H1 (cell line): Measurements from ENCODE around the gene SCYL3. TPM values are rescaled to one million over a fixed set of nuclear protein-coding genes. Genes with fewer than 3 reads are reported as not detected.

Experiments
- CTCF ChIA-PET: fragments of 300-600 bp; sonication (Branson Sonifier 250); formaldehyde crosslinking; loops from one replicate; lab custom pipeline; 2021; ENCODE audit not compliant: partially characterized antibody; lab: Charles Lee
- POLR2A ChIA-PET: fragments of 300-600 bp; sonication (Branson Sonifier 250); formaldehyde crosslinking; loops from one replicate; lab custom pipeline; 2021; ENCODE audit warnings: inconsistent platforms; ENCODE audit not compliant: partially characterized antibody; lab: Charles Lee
- DNase-seq, 2 experiments: peaks; one replicate each; pipeline versions ENCODE4 v3.0.0 to v3.0.0-alpha.2; 2010 to 2022; ENCODE audit warnings: low spot score in 2 of 2, low read depth in 1 of 2, mixed read lengths in 1 of 2
- FAIRE-seq: peaks from 2 replicates; lab custom pipeline; 2011; peaks lifted over from hg19 to GRCh38; lab: Jason Lieb, UNC
- H2AFZ ChIP-seq: 2 replicates; pipeline ENCODE4 v1.8.1; 2012; ENCODE audit warnings: low read length, inconsistent platforms
- H2AK5ac ChIP-seq: 2 replicates; pipeline ENCODE4 v1.6.1; 2013; ENCODE audit warnings: low read depth, low read length
- H2BK120ac ChIP-seq: replicated peaks from 2 replicates; pipeline ENCODE3; 2013; ENCODE audit warnings: low read depth, low read length, inconsistent platforms
- H2BK12ac ChIP-seq: 2 replicates; pipeline ENCODE4 v1.6.1; 2013; ENCODE audit warnings: low read depth, low read length
- H2BK15ac ChIP-seq: 2 replicates; pipeline ENCODE4 v1.6.1; 2013; ENCODE audit warnings: low read length
- H2BK20ac ChIP-seq: 2 replicates; pipeline ENCODE4 v1.6.1; 2013; ENCODE audit warnings: low read length
- H2BK5ac ChIP-seq: 2 replicates; pipeline ENCODE4 v1.6.1; 2013; ENCODE audit warnings: low read depth, low read length
- H3K14ac ChIP-seq: 2 replicates; pipeline ENCODE4 v1.6.1; 2013; ENCODE audit warnings: inconsistent platforms; ENCODE audit not compliant: insufficient read length
- H3K18ac ChIP-seq: 2 replicates; pipeline ENCODE4 v1.6.1; 2013; ENCODE audit warnings: low read length; ENCODE audit errors: extremely low read depth
- H3K23ac ChIP-seq: 2 replicates; pipeline ENCODE4 v1.6.1; 2013; ENCODE audit warnings: inconsistent platforms; ENCODE audit not compliant: insufficient read length
- H3K23me2 ChIP-seq: 2 replicates; pipeline ENCODE4 v1.6.1; 2013; ENCODE audit warnings: low read depth, low read length
- H3K27ac ChIP-seq: 2 replicates; pipeline ENCODE4 v1.6.1; 2011; ENCODE audit warnings: low read depth, low read length, inconsistent platforms
- H3K27me3 ChIP-seq, 4 experiments: replicated peaks in 1 of 4; 1 replicate in 1 of 4; 2 replicates in 3 of 4; pipeline versions ENCODE4 v1.6.1 to v1.8.1; 2011 to 2013; ENCODE audit warnings: low read length in 3 of 4, mild to moderate bottlenecking in 3 of 4, inconsistent platforms in 2 of 4, mixed read lengths in 2 of 4, moderate library complexity in 1 of 4; ENCODE audit not compliant: control insufficient read depth in 3 of 4, insufficient read depth in 3 of 4; ENCODE audit errors: extremely low read depth in 1 of 4
- H3K36me3 ChIP-seq, 4 experiments: 2 replicates each; pipeline versions ENCODE4 v1.6.1 to v1.8.1; 2011 to 2013; ENCODE audit warnings: mild to moderate bottlenecking in 4 of 4, low read length in 3 of 4, moderate library complexity in 2 of 4, control low read depth in 1 of 4, inconsistent platforms in 1 of 4; ENCODE audit not compliant: insufficient read depth in 4 of 4, control insufficient read depth in 2 of 4
- H3K4ac ChIP-seq: replicated peaks from 2 replicates; pipeline ENCODE3; 2013; ENCODE audit warnings: low read length, low read depth, mixed read lengths, inconsistent platforms; ENCODE audit not compliant: insufficient read length
- H3K4me1 ChIP-seq, 4 experiments: replicated peaks in 1 of 4; 1 replicate in 1 of 4; 2 replicates in 3 of 4; pipeline versions ENCODE4 v1.6.1 to v1.8.1; 2011 to 2013; ENCODE audit warnings: low read length in 3 of 4, inconsistent platforms in 2 of 4, mixed read lengths in 1 of 4; ENCODE audit not compliant: insufficient read depth in 4 of 4, control insufficient read depth in 3 of 4
- H3K4me2 ChIP-seq, 2 experiments: 2 replicates each; pipeline versions ENCODE4 v1.6.1 to v1.8.1; 2011 to 2013; ENCODE audit warnings: low read depth in 2 of 2, low read length in 2 of 2, control low read depth in 1 of 2, inconsistent platforms in 1 of 2, mild to moderate bottlenecking in 1 of 2; ENCODE audit not compliant: insufficient read depth in 1 of 2
- H3K4me3 ChIP-seq, 4 experiments: fragments of 200-600, 300-600 bp in 1 of 4; sonication (generic), shearing (Covaris generic), sonication (Bioruptor Twin) in 1 of 4; 2 replicates each; pipeline versions ENCODE4 v1.5.1 to v1.8.1; 2011 to 2016; ENCODE audit warnings: low read length in 4 of 4, low read depth in 3 of 4, control low read depth in 2 of 4, inconsistent platforms in 2 of 4, mild to moderate bottlenecking in 2 of 4, mixed read lengths in 1 of 4, moderate library complexity in 1 of 4; ENCODE audit not compliant: insufficient read depth in 2 of 4; ENCODE audit errors: extremely low read depth in 1 of 4
- H3K56ac ChIP-seq: replicated peaks from 2 replicates; pipeline ENCODE3; 2013; ENCODE audit warnings: low read depth, mild to moderate bottlenecking, mixed read lengths, low read length, inconsistent platforms; ENCODE audit not compliant: insufficient read length
- H3K79me1 ChIP-seq: 2 replicates; pipeline ENCODE4 v1.6.1; 2013; ENCODE audit warnings: low read depth, low read length, control low read depth
- H3K79me2 ChIP-seq, 2 experiments: 2 replicates each; pipeline versions ENCODE4 v1.6.1 to v1.8.1; 2012 to 2013; ENCODE audit warnings: low read length in 2 of 2, mild to moderate bottlenecking in 2 of 2, inconsistent platforms in 1 of 2; ENCODE audit not compliant: insufficient read depth in 2 of 2, control insufficient read depth in 1 of 2
- H3K9ac ChIP-seq, 4 experiments: replicated peaks in 1 of 4; 1 replicate in 1 of 4; 2 replicates in 3 of 4; pipeline versions ENCODE4 v1.6.1 to v1.8.1; 2011 to 2013; ENCODE audit warnings: low read depth in 3 of 4, low read length in 3 of 4, control low read depth in 2 of 4, mild to moderate bottlenecking in 2 of 4, moderate library complexity in 2 of 4, inconsistent platforms in 1 of 4; ENCODE audit errors: extremely low read depth in 1 of 4
- H3K9me3 ChIP-seq, 2 experiments: 2 replicates each; pipeline versions ENCODE4 v1.6.1 to v1.8.1; 2012 to 2013; ENCODE audit warnings: mild to moderate bottlenecking in 2 of 2, moderate library complexity in 2 of 2, control low read depth in 1 of 2, inconsistent platforms in 1 of 2, low read depth in 1 of 2, low read length in 1 of 2, mixed read lengths in 1 of 2; ENCODE audit not compliant: insufficient read depth in 2 of 2
- H4K20me1 ChIP-seq, 2 experiments: replicated peaks in 1 of 2; 2 replicates each; pipeline versions ENCODE3 to v1.8.1; 2011 to 2013; ENCODE audit warnings: inconsistent platforms in 2 of 2, low read length in 2 of 2, mild to moderate bottlenecking in 1 of 2; ENCODE audit not compliant: insufficient read depth in 2 of 2, control insufficient read depth in 1 of 2
- H4K5ac ChIP-seq: 2 replicates; pipeline ENCODE4 v1.6.1; 2013; ENCODE audit warnings: low read length, low read depth, mixed read lengths, inconsistent platforms; ENCODE audit not compliant: insufficient read length
- H4K8ac ChIP-seq: 2 replicates; pipeline ENCODE4 v1.8.0; 2013; ENCODE audit warnings: mild to moderate bottlenecking, moderate library complexity, low read length, inconsistent platforms; ENCODE audit not compliant: insufficient read depth; ENCODE audit errors: extremely low read depth
- H4K91ac ChIP-seq: replicated peaks from 2 replicates; pipeline ENCODE3; 2013; ENCODE audit warnings: low read length, mixed read lengths, inconsistent platforms; ENCODE audit not compliant: insufficient read length
- BACH1 ChIP-seq: IDR thresholded peaks from 2 replicates; pipeline ENCODE4 v1.6.1; 2012; ENCODE audit warnings: low read length, improper control_type of control experiment
- CBX5 ChIP-seq: fragments of 300-800, 300-1000 bp; sonication (generic); IDR thresholded peaks from 2 replicates; pipeline ENCODE4 v1.7.1; 2016; ENCODE audit warnings: antibody characterized with exemption, low read length, low read depth
- CREB1 ChIP-seq: IDR thresholded peaks from 2 replicates; pipeline ENCODE4 v1.6.1; 2012; ENCODE audit warnings: inconsistent platforms
- CTBP2 ChIP-seq: IDR thresholded peaks from 2 replicates; pipeline ENCODE4 v1.7.0; 2011; ENCODE audit warnings: borderline replicate concordance, mild to moderate bottlenecking, moderate library complexity, mixed read lengths, low read length; ENCODE audit not compliant: insufficient read depth, insufficient read length
- EP300 ChIP-seq, 2 experiments: IDR thresholded peaks; 1 replicate in 1 of 2; 2 replicates in 1 of 2; pipeline ENCODE4 v1.6.1; 2011 to 2012; ENCODE audit warnings: low read depth in 2 of 2, low read length in 2 of 2, mild to moderate bottlenecking in 2 of 2, borderline replicate concordance in 1 of 2, inconsistent platforms in 1 of 2, moderate library complexity in 1 of 2
- GTF2F1 ChIP-seq: IDR thresholded peaks from 2 replicates; pipeline ENCODE4 v1.6.1; 2012; ENCODE audit warnings: low read depth, low read length, improper control_type of control experiment, borderline replicate concordance
- PHF8 ChIP-seq: fragments of 200-600 bp; sonication (generic); conservative IDR thresholded peaks from 2 replicates; pipeline ENCODE4 v1.7.1; 2012; ENCODE audit warnings: low read depth, mild to moderate bottlenecking, inconsistent platforms, low read length, moderate library complexity
- POLR2A ChIP-seq, 2 experiments: IDR thresholded peaks; 1 replicate in 1 of 2; 2 replicates in 1 of 2; pipeline ENCODE4 v1.6.1; 2011; ENCODE audit warnings: low read depth in 2 of 2, low read length in 2 of 2, mild to moderate bottlenecking in 2 of 2; ENCODE audit errors: control extremely low read depth in 1 of 2
- POLR2AphosphoS5 ChIP-seq: IDR thresholded peaks from 2 replicates; pipeline ENCODE4 v1.6.1; 2011; ENCODE audit warnings: low read depth, low read length
- RBBP5 ChIP-seq: IDR thresholded peaks from 2 replicates; pipeline ENCODE4 v1.7.1; 2012; ENCODE audit warnings: low read depth, mild to moderate bottlenecking, inconsistent platforms, low read length, moderate library complexity, borderline replicate concordance
- YY1 ChIP-seq: IDR thresholded peaks from 2 replicates; pipeline ENCODE4 v1.6.1; 2011; ENCODE audit warnings: low read depth, mild to moderate bottlenecking, low read length
- ZNF274 ChIP-seq: IDR thresholded peaks from 2 replicates; pipeline ENCODE4 v1.7.0; 2012; ENCODE audit warnings: low read length, borderline replicate concordance; ENCODE audit errors: extremely low read depth
- whole genome bisulfite sequencing, 2 experiments: shearing (Covaris generic) in 1 of 2; methylation state at CpG; one replicate each; pipeline versions ENCODE4 v1.1.6 to v1.1.7; 2013 to 2015; ENCODE audit warnings: low lambda C conversion rate in 2 of 2, mixed read lengths in 2 of 2, inconsistent platforms in 1 of 2, low coverage in 1 of 2, missing lambda C conversion rate in 1 of 2; ENCODE audit not compliant: insufficient replicate concordance in 2 of 2, insufficient coverage in 1 of 2, insufficient read length in 1 of 2; ENCODE audit errors: extremely low coverage in 1 of 2, missing lambda C conversion rate in 1 of 2; 5-methylcytosine and 5-hydroxymethylcytosine counted together
- polyA plus RNA-seq, 7 experiments: library from polyadenylated mRNA; depleted of rRNA in 3 of 7; stranded (reverse) in 5 of 7; unstranded in 2 of 7; fragments of >200 nt in 5 of 7; fragments of 200-250 nt in 2 of 7; gene quantifications; 1 replicate in 5 of 7; 2 replicates in 1 of 7; 4 replicates in 1 of 7; pipeline versions ENCODE4 v1.2.1 to v1.2.3, GENCODE V29; 2011 to 2013; ENCODE audit warnings: missing spikeins in 2 of 7, mixed read lengths in 2 of 7
- total RNA-seq: library from RNA; stranded (reverse); fragmentation: NEBNext Ultra II Directional; extraction: Animal tissue kit (Norgen Biotek cat#: 25700); gene quantifications from 2 replicates; pipeline ENCODE4 v1.2.1, GENCODE V29; 2021
- TF ChIP-seq, protein P1 (sequence below): IDR thresholded peaks from 2 replicates; pipeline ENCODE4 v1.6.1; 2011; ENCODE audit warnings: low read length, improper control_type of control experiment

Gene SCYL3
- total and polyA plus RNA-seq, 2 of the 8 experiments (the other 6 are each of a cell fraction or from before 2014, with no cell fraction given) = 2.7 to 5.3 TPM

DNA sequence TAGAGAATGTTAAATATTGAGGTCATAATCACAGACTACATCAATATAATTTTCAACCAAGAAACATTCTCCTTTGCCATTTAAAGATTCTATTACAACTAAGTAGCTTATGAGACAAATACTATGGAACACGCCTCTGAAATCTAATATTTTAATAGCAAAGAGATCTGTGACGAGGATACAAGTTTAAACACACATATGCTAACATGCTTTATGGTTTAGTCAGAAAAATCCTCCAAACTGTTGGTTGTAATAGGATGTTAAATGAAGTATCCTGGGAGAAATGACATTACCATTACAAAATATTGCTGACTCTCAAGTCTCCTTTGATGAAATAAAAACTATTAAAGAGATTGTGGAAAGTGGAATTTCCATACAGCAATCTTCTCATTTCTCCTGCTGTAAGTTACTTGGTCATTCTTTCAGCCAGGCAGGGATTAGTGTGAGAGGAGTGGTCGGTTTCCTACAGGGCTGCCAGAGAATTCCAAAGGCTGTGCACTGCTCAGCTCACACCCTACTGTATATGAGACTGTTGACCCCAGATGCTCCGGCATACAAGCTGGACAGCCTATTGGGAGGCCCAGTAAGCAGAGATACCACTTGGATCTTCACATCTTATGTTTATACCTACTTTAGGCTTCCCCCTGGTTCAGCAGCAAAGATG is 26.6 kb downstream of the SCYL3 start:
- Histone ChIP-seq H3K9me3 (peaks cover 2 to 3% of the 10 kb centered on the region in 2 experiments; a peak in 3 of 4 replicates), H2AK5ac (no peak overlapping the region), H3K23ac (no peak overlapping the region), H3K9ac (no peak overlapping the region), H2BK5ac (no peak overlapping the region), H2BK15ac (no peak overlapping the region), H2BK12ac (no peak overlapping the region), H3K79me2 (no peaks in the 10 kb centered on the region), H2AFZ (no peak overlapping the region), H3K4me3 (no peak overlapping the region), H4K8ac (no peak overlapping the region), H3K36me3 (peaks cover 3 to 47% (median 21%) of the 10 kb centered on the region in 4 experiments; a peak in 7 of 8 replicates), H3K18ac (no peak overlapping the region), H3K79me1 (no peaks in the 10 kb centered on the region; the same call in 1 of the 2 replicates), H3K56ac (no peak overlapping the region), H4K91ac (no peak overlapping the region), H3K4ac (no peak overlapping the region), H3K4me2 (no peak overlapping the region), H2BK20ac (no peak overlapping the region), H3K4me1 (no peaks in the 10 kb centered on the region), H3K27me3 (peaks cover 0 to 1% (median 0%) of the 10 kb centered on the region in 4 experiments; a peak in 1 of 7 replicates), H3K14ac (no peak overlapping the region), H4K5ac (no peak overlapping the region), H4K20me1 (no peaks in the 10 kb centered on the region), H3K23me2 (no peaks in the 10 kb centered on the region), H3K27ac (no peak overlapping the region), H2BK120ac (no peak overlapping the region)
- no peak for DNase-seq
- no peak for FAIRE-seq
- WGBS, 2 experiments = 85% methylated on average over 4 of the region's 4 CpGs; no CpG with 5 or more reads in 1 of the 2 experiments
- CTCF ChIA-PET = no interaction called here
- POLR2A ChIA-PET = no interaction called here
- TF ChIP-seq ZNF274 = no peak
- TF ChIP-seq BACH1 = no peak
- TF ChIP-seq, protein P1, sequence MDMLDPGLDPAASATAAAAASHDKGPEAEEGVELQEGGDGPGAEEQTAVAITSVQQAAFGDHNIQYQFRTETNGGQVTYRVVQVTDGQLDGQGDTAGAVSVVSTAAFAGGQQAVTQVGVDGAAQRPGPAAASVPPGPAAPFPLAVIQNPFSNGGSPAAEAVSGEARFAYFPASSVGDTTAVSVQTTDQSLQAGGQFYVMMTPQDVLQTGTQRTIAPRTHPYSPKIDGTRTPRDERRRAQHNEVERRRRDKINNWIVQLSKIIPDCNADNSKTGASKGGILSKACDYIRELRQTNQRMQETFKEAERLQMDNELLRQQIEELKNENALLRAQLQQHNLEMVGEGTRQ = no peak
- TF ChIP-seq POLR2AphosphoS5 = no peak
- no peak for TF ChIP-seq CTBP2
- no peak for TF ChIP-seq EP300 (IDR thresholded peaks at IDR 0.05; ENCODE audit: borderline replicate concordance in 1 of 2, low read depth in 2 of 2, low read length in 2 of 2)
- TF ChIP-seq POLR2A (IDR thresholded peaks at IDR 0.05; ENCODE audit: control extremely low read depth in 1 of 2, low read depth in 2 of 2, low read length in 2 of 2) = no peak
- no peak for TF ChIP-seq CREB1
- TF ChIP-seq PHF8 = no peak
- no peak for TF ChIP-seq YY1
- TF ChIP-seq RBBP5 = no peak
- TF ChIP-seq GTF2F1 = no peak
- TF ChIP-seq CBX5 = no peak
